GM19467 (cell line): ENCODE data around the gene TTLL13.

Source experiments
- ATAC-seq: cut with Tn5 transposase; IDR thresholded peaks from one replicate; pipeline ENCODE4 v1.9.1; 2021; ENCODE audit warnings: mild to moderate bottlenecking, moderate library complexity; ENCODE audit not compliant: unreplicated experiment

Gene TTLL13

DNA sequence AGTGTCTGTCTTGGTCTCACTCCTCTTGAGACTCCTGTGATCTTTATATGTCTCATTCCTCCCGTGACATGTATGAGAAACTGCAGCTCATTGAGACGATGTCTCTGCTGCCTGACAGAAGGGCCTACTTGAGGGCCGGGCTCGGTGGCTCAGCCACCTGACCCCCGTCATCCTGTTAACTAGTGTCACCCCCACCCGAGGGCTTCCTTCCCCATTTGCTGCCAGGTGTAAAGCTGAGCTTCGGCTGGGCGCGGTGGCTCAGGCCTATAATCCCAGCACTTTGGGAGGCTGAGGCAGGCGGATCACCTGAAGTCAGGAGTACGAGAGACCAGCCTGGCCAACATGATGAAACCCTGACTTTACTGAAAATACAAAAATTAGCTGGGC, 35.5 kb upstream of the TTLL13 start:
- ATAC-seq, result no peak

- no peak for ATAC-seq
Measured at GRCh38 chr15:90214553-90215196, 34.7 kb upstream of the TTLL13 start.

DNA sequence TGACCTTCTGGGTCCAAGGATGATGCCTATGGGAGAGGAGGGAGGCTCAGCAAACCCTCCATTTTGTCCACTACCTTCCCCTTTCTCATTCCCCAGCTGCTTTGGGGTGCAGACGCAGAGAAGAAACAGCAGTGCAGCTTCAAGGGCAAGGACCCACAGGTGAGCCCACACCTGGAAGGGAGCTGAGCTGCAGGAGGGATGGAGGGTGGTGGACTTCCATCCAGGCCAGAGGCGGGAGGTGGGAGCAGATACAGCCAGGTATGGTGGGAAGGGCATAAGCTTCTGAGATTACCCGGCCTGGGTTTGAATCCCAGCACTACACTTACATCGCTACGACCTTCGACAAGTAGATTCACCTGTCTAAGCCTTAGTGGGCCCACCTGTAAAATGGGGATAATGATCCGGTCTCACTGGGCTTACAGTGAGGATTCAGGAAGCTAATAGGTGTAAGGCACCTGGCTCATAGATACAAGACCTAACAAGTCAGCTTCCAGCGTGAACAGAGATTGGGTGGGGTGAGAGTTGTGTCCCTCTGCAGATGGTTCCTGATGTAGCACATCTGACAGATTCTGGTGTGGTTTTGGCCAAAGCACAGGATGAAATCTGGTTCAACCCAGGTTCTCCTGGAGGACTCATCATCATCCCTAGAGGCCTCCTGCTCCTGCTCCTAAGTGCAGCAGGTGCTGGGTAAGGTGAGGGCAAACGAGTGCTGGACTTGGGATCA, 31.5 kb upstream of the TTLL13 start:
- no peak for ATAC-seq

DNA sequence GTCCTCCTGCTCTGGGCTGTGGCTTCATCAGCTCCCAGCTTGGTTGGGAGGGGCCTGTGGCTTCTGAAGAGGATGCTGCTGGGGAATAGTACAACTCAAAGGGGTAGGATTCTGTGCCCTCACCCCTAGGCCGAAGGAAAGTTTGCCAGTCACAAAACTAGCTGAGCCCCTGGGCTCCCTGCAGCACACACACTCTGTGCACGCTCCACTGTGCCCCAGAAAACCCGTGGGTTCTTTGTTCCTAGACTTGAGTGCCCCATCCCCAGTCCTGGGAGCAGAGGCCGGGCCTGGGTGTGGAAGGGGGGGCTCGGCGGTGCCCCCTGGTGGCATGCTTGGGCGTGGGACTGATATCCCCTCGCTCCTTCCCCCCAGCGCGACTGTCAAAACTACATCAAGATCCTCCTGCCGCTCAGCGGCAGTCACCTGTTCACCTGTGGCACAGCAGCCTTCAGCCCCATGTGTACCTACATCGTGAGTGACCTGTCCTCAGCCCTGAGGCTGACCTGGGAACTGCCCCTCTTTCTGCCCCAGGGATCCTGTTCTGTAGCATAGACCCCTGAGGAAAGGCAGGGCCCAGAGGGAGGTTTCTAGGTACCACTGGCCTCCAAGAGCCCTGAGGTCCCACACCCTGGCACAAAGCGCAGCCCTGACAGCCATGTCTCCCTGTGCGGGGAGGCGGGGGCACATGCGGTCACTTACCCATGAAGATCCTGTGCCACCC, 29.8 kb upstream of the TTLL13 start:
- no peak for ATAC-seq

- no peak for ATAC-seq
Measured at GRCh38 chr15:90221246-90221900, 28.0 kb upstream of the TTLL13 start.

GRCh38 chr15:90222547-90222946, 26.8 kb upstream of the TTLL13 start:
- no peak for ATAC-seq

- ATAC-seq, result no peak
Measured at GRCh38 chr15:90223441-90224165, 25.8 kb upstream of the TTLL13 start.

GRCh38 chr15:90225047-90225446, 24.3 kb upstream of the TTLL13 start:
- ATAC-seq, result no peak

GRCh38 chr15:90225504-90226234, 23.7 kb upstream of the TTLL13 start:
- ATAC-seq, result no peak

DNA sequence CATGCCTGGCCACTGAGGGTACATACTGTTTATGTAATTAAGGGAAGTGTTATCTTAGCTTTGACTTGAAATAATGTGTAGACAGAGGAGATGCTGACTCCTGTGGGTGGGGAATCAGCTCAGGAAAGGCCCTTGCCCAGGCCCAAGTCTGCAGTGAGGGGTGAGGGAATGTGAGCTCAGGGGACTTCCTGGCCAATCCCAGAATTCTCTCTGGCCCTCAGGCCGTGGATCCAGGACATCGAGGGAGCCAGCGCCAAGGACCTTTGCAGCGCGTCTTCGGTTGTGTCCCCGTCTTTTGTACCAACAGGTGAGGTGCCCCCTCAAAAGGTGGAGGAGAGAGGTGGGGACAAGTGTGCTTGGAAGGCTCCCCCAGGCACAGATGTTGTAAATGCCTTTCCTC, 22.0 kb upstream of the TTLL13 start:
- no peak for ATAC-seq

GRCh38 chr15:90227816-90228772, 21.3 kb upstream of the TTLL13 start:
- no peak for ATAC-seq

DNA sequence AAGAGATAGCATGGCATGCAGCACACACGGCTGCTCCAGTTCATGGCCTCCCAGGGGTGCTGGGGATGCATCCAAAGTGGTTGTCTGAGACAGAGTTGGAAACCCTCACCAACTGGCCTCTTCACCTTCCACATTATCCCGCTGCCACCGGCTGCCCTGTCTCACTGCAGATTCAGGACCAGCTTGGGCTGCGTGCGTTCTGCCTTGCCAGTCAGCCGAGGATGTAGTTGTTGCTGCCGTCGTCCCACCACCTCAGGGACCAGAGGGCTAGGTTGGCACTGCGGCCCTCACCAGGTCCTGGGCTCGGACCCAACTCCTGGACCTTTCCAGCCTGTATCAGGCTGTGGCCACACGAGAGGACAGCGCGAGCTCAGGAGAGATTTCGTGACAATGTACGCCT, 20.4 kb upstream of the TTLL13 start:
- ATAC-seq, result no peak

DNA sequence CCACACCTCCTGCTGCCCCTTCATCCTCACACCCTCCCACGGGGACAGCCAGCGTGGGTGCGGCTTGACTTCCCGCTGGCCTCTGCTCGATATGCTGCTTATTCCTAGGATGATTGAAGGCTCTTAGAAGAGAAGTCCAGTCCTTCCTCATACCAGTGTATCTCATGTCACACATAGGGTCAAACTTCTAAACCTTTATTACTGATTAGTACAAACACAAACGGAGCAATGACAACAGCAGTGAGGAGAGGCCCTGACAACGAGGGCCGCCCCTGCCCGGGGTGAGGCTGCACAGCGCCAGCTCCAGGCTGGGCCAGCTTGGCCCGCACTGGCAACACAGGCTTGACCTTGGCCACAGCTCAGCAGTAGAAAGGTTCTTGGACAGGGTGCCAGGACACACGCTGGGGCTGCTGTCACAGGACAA, 19.3 kb upstream of the TTLL13 start:
- no peak for ATAC-seq

- ATAC-seq, result no peak
Measured at GRCh38 chr15:90230610-90231009, 18.7 kb upstream of the TTLL13 start.

DNA sequence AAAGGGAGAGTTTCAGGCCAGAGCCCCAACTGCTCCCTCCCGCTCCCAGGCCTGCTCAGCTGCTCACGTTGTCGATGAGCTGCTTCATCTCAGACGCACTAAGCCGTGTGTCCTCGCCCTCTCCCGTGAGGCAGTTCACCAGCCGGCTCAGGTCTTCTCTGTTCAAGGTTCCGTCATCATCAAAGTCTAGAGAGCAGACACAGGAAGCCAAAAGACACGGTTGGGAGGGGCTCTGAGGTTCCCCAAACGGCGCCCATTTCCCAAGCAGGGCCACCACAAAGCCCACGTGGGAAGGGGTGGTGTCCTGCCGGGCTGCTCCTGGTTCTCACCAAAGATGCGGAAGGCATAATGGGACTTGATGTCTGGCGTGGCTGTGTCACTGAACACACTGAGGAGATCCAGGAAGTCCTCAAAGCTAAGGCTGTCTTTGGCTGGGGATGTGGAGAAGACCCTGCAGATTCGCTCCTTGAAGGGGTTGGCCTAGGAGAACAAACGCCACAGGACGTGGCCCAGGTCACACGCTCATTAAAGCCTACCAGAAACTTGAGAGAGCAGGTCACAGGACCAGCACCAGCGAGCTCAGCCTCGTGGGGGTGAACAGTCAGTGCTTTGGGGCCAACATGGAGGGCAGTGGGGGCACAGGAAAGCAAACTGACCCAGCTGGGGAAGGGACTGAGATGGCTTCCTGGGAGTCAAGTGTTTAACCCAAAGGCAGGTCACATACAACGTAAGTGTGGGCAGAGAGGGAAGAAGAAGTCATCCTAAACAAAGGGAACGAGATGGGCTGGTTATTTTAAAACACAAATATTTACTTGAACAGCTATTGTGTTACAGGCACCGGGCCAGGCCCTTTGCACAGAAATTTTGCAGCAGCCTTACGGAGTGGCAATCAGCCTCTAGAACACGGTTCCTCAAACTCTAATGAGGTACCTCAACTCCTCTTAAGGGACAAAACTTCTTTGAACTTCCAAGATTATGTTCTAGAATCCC, 18.0 kb upstream of the TTLL13 start:
- no peak for ATAC-seq

DNA sequence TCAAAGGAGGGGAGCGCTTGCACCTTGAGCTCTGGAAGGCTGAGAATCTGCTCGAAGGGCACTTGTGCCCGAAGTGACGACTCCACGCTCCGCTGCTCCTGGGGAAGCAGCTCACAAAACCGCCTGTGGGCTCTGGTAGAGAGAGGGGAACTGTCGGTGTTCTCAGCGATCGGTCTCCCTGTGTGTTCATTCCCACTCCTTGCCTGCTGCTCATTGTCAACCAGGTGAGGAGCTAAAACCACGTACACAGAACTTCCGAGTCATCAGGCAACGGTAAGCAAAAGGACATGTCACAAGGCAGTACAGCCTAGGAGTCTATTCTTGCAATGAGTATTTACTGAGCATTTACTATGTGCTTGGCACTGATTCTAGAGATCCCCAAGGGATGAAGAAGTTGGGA, 17.2 kb upstream of the TTLL13 start:
- no peak for ATAC-seq

DNA sequence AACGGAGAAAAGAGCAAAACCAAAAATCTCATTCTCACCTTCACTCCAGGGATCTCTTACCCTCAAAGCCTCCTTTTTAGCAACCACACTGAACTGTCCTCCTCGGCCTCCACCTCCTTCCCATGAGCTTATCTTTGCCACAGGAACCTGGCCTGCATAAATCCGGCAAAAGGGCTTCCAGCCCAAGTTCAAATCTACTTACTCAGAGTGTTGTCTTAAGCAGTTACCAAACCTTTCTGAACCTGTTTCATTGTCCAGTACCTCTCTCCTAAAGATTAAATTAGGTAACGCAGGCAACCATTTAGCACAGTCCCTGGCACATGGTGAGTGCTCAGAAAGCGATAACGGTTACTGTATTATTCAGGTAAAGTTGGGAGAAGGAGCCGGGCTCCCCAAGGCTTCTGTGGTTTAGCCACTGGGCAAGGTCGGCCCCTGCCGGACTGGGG, 16.4 kb upstream of the TTLL13 start:
- ATAC-seq, result no peak
